NB4 (cell line): ENCODE measurements around the gene AP1B1.

ENCODE experiments used
- CTCF ChIP-seq: IDR thresholded peaks from one replicate; pipeline ENCODE4 v1.5.1; 2012; ENCODE audit warnings: low read depth, low read length
- MYC ChIP-seq: IDR thresholded peaks from 2 replicates; pipeline ENCODE4 v1.6.1; 2011; ENCODE audit warnings: low read depth, low read length
- POLR2A ChIP-seq: IDR thresholded peaks from 2 replicates; pipeline ENCODE4 v1.6.1; 2011; ENCODE audit warnings: mild to moderate bottlenecking; ENCODE audit not compliant: insufficient read length; ENCODE audit errors: extremely low read depth

GRCh38 chr22:29345932-29346331 lies 42.4 kb downstream of the AP1B1 start:
- TF ChIP-seq CTCF: no peak
- no peak for TF ChIP-seq POLR2A
- TF ChIP-seq MYC: no peak
